Activated gamma-delta T cell treated with anti-CD3 and anti-CD28 coated beads, Interleukin-2, amount 50 U/mL, for 16 hours (primary cell): Measurements from ENCODE around the gene VPS16.

Source experiments
- DNase-seq: peaks from one replicate; pipeline ENCODE4 v3.0.0-alpha.2; 2020; ENCODE audit warnings: low read depth

Gene VPS16

DNA sequence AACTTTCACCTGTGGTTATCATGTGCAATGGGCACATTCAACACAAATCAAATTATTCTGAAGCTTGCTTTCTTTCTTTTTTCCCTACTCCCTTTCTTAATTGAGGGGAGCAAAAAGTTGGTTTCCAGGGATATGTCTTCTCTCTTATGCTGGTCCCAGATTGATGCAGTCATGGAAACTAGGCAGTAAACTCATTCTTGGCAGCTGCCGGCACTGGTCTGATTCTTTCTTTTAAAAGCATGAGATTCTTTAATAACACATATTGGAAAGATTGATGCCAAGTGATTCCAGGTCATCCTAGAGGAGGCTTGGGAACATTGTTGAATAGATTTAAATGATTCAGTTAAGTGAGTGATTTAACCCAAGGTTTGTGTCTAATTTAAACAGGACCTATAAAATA is 61.7 kb downstream of the VPS16 start:
- DNase-seq: no peak

DNA sequence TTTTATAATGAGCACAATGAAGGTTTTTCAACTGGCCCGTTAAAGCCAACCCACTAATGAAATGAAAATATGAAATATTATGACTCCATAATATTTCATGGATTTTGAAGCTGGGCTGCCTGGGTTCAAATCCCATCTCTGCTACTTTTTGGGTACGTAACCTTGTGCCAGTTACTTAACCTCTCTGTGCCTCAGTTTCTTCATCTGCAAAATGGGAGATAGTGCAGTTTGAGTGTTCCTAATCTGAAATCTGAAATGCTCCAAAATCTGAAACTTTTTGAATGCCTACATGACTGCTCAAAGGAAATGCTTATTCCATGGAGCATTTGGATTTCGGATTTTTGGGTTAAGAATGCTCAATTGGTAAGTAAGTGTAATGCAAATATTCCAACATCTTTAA is 62.3 kb downstream of the VPS16 start:
- no peak for DNase-seq

DNA sequence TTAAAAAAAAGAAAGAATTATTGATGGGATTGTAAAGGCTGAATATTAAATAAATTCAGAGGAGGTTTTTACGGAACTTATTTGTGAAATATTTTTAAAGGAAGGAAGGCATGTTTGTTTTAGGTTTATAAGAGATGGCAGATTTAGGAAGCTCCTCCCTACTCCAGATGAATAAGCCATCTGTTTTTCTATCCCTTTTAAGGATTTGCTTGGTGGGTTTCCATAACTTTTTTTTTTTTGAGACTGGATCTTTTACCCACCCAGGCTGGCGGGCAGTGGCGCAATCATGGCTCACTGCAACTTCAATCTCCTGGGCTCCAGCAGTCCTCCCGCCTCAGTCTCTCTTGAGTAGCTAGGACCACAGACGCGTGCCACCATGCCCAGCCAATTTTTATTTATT is 63.1 kb downstream of the VPS16 start:
- DNase-seq: no peak

DNA sequence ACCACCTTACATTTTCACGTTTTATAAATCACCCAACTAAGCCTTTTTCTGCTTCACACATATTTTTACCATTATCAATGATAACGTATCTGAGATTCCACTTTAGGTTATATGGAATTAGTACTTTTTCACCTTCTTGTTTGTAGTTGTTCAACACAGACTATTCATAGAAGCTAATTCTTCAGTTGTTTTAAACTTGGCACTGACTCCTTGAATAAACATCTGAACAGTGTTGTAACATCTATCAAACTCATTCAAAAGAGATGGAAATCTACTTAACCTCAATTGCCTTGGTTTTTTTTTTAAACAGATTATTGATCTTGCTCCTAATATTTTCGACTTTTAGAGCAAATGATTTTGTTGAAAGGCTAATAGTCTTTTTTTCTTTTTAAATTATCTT is 67.0 kb downstream of the VPS16 start:
- no peak for DNase-seq

DNA sequence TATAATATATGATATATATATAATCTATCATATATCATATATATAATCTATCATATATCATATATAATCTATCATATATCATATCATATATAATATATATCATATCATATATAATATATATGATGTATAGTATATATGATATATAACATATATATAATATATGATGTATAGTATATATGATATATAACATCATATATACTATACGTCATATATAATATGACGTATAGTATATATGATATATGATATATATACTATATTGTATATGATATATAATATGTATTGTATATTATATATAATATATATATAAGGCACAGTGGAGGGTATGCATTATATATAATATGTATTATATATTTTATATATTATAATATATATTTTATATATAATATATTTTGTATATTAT is 69.4 kb downstream of the VPS16 start:
- DNase-seq: no peak

DNA sequence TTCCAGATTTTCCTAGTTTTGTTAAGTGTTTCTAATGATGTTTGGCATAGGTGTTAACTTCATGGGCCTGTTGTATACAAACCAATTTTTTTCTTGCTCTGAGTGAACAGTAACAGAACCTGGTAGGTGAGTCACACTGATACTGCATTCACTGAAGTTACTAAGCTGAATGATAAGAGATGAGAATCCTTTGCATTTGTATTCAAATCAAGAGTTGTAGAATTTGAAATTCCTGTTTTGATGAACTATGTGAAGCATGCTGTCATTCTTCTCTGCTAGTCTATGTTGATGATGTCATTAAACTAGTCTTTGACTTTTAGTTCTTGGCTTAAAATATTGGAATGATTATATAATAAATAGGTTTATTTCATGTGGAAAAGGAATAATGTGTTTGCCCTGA is 70.7 kb downstream of the VPS16 start:
- no peak for DNase-seq

DNA sequence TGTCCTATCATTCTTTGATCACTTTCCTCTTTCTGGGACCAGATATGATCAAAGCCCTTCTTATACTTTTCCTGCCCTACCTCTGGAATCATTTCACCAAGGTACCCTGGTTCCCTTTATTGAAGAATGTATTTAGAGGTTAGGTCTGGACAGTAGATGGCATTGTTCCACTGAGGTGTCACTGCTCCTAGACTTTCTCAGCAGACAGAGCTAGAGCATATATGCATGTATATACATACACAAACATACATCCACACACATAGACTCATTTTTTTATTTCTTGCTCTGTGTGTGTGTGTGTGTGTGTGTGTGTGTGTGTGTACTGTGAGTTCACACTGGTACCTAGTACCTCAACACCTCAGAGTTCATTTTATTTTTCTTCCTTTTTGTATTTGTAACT is 73.6 kb downstream of the VPS16 start:
- no peak for DNase-seq
